ENCODE measurements around the gene ACTL8. TPM values are rescaled to one million over a fixed set of nuclear protein-coding genes. Genes with fewer than 3 reads are reported as not detected.

Gene ACTL8
- total and polyA plus RNA-seq, 10 donors = not detected

- Histone ChIP-seq H3K27me3 (replicated peaks in 1 of 7) (peaks cover 0 to 14% (median 0%) of the 10 kb centered on the region in 7 donors), H3K4me3 (no peak overlapping the region), H3K36me3 (no peaks in the 10 kb centered on the region), H3K27ac (no peak overlapping the region), H3K4me1 (no peaks in the 10 kb centered on the region), H3K9me3 (peaks cover 0 to 17% (median 8%) of the 10 kb centered on the region in 8 donors)
- 71 to 99% (median 96%) methylated on average over 2 of the region's 2 CpGs for WGBS, 5 donors
- TF ChIP-seq POLR2A (IDR thresholded peaks at IDR 0.05) (no peak), POLR2AphosphoS5 (IDR thresholded peaks at IDR 0.05) (no peak), CTCF (IDR thresholded peaks at IDR 0.05 in 8 of 11, conservative IDR thresholded peaks at IDR 0.05 in 3 of 11) (no peak)
- no peak for DNase-seq
- intact Hi-C loops (cut with DNase I; ENCODE audit: low total_unique reads) = no loop called here
Observed at GRCh38 chr1:17810668-17811067, 55.5 kb downstream of the ACTL8 start.

- Histone ChIP-seq H3K4me1 (no peaks in the 10 kb centered on the region), H3K9me3 (peaks cover 0 to 24% (median 15%) of the 10 kb centered on the region in 8 donors), H3K27ac (no peak overlapping the region), H3K27me3 (replicated peaks in 1 of 7) (peaks cover 0 to 24% (median 0%) of the 10 kb centered on the region in 7 donors), H3K4me3 (no peak overlapping the region), H3K36me3 (no peaks in the 10 kb centered on the region)
- no peak for TF ChIP-seq POLR2A (IDR thresholded peaks at IDR 0.05)
- TF ChIP-seq CTCF (IDR thresholded peaks at IDR 0.05 in 8 of 11, conservative IDR thresholded peaks at IDR 0.05 in 3 of 11) = no peak
- no peak for TF ChIP-seq POLR2AphosphoS5 (IDR thresholded peaks at IDR 0.05)
- 75 to 94% (median 90%) methylated on average over 4 of the region's 4 CpGs for WGBS, 5 donors
- no peak for DNase-seq
- intact Hi-C loops (cut with DNase I; ENCODE audit: low total_unique reads) = no loop called here
Observed at GRCh38 chr1:17816511-17816910, 61.4 kb downstream of the ACTL8 start.

- 47 to 70% (median 54%) methylated on average over 12 to 17 of the region's 17 CpGs for WGBS, 5 donors
- TF ChIP-seq CTCF (IDR thresholded peaks at IDR 0.05 in 8 of 11, conservative IDR thresholded peaks at IDR 0.05 in 3 of 11) (no peak), POLR2A (IDR thresholded peaks at IDR 0.05) (no peak), POLR2AphosphoS5 (IDR thresholded peaks at IDR 0.05) (no peak)
- Histone ChIP-seq H3K36me3 (no peaks in the 10 kb centered on the region), H3K27me3 (replicated peaks in 1 of 7) (peaks cover 0 to 49% (median 0%) of the 10 kb centered on the region in 7 donors), H3K27ac (no peak overlapping the region), H3K9me3 (peaks cover 0 to 24% (median 15%) of the 10 kb centered on the region in 8 donors), H3K4me1 (no peaks in the 10 kb centered on the region), H3K4me3 (no peak overlapping the region)
- intact Hi-C loops (cut with DNase I; ENCODE audit: low total_unique reads) = no loop called here
- no peak for DNase-seq
Observed at GRCh38 chr1:17819129-17819802, 64.1 kb downstream of the ACTL8 start.

GRCh38 chr1:17820198-17820597 is 65.1 kb downstream of the ACTL8 start:
- H3K36me3 ChIP-seq = no peaks in the 10 kb centered on the region
- H3K9me3 ChIP-seq = peaks cover 0 to 16% (median 12%) of the 10 kb centered on the region in 8 donors
- DNase-seq = no peak
- TF ChIP-seq POLR2A (IDR thresholded peaks at IDR 0.05) = no peak
- no peak for TF ChIP-seq POLR2AphosphoS5 (IDR thresholded peaks at IDR 0.05)
- no peak for TF ChIP-seq CTCF (IDR thresholded peaks at IDR 0.05 in 8 of 11, conservative IDR thresholded peaks at IDR 0.05 in 3 of 11)
- intact Hi-C loops (cut with DNase I; ENCODE audit: low total_unique reads) = no loop called here
- H3K27me3 ChIP-seq (replicated peaks in 1 of 7) = peaks cover 0 to 51% (median 0%) of the 10 kb centered on the region in 7 donors
- H3K4me1 ChIP-seq = no peaks in the 10 kb centered on the region
- H3K4me3 ChIP-seq = no peak overlapping the region
- WGBS, 5 donors = 86 to 92% (median 90%) methylated on average over 8 of the region's 8 CpGs
- H3K27ac ChIP-seq = no peak overlapping the region
